ENCODE data around the gene RAD51B.

The RAD51B gene

DNA sequence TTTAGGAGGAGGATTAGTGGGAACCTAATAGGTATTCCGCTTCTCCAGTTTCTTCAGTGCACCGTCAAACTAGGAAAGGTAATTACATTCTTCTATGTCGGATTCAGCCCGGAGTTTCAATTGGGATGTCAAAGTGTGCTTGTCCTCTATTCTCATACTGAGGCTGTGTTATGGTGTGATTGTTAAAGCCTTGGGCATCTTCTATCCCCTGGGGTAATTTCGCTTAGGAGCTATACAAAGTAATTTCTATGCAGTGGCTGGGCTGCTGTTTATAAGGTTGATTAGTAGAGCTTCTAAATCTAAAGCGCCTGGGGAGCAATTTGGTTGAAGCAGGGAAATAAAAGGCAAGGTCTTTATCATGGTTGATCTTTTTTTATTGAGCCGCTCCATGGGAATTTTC is 573.7 kb downstream of the RAD51B start:
- no peak for TF ChIP-seq CTCF (IDR thresholded peaks at IDR 0.05)
- Histone ChIP-seq H3K79me2 (no peaks in the 10 kb centered on the region), H3K4me1 (peaks cover 21% of the 10 kb centered on the region), H3K9ac (no peak overlapping the region), H3K27me3 (ENCODE audit: control insufficient read depth, insufficient read depth, low read length) (no peaks in the 10 kb centered on the region), H3K9me3 (ENCODE audit: control insufficient read depth, low read length) (no peaks in the 10 kb centered on the region), H3K36me3 (ENCODE audit: control insufficient read depth, insufficient read depth, low read length) (no peaks in the 10 kb centered on the region), H2AFZ (no peak overlapping the region), H3K27ac (peak overlapping the region; percentile 26), H3K4me2 (ENCODE audit: low read length) (no peak overlapping the region), H3K4me3 (ENCODE audit: low read depth, low read length) (no peak overlapping the region)

- Histone ChIP-seq H3K27me3 (ENCODE audit: control insufficient read depth, insufficient read depth, low read length) (no peaks in the 10 kb centered on the region), H3K9me3 (ENCODE audit: control insufficient read depth, low read length) (no peaks in the 10 kb centered on the region), H3K4me1 (peaks cover 21% of the 10 kb centered on the region), H3K4me3 (ENCODE audit: low read depth, low read length) (no peak overlapping the region), H3K4me2 (ENCODE audit: low read length) (no peak overlapping the region), H3K79me2 (no peaks in the 10 kb centered on the region), H3K9ac (no peak overlapping the region), H2AFZ (no peak overlapping the region), H3K36me3 (ENCODE audit: control insufficient read depth, insufficient read depth, low read length) (no peaks in the 10 kb centered on the region), H3K27ac (no peak overlapping the region)
- no peak for TF ChIP-seq CTCF (IDR thresholded peaks at IDR 0.05)
Observed at GRCh38 chr14:68394118-68394763, 574.7 kb downstream of the RAD51B start.

- Histone ChIP-seq H3K4me1 (peaks cover 21% of the 10 kb centered on the region), H3K79me2 (no peaks in the 10 kb centered on the region), H3K36me3 (ENCODE audit: control insufficient read depth, insufficient read depth, low read length) (no peaks in the 10 kb centered on the region), H2AFZ (no peak overlapping the region), H3K27ac (no peak overlapping the region), H3K4me3 (ENCODE audit: low read depth, low read length) (no peak overlapping the region), H3K9me3 (ENCODE audit: control insufficient read depth, low read length) (no peaks in the 10 kb centered on the region), H3K4me2 (ENCODE audit: low read length) (no peak overlapping the region), H3K9ac (no peak overlapping the region), H3K27me3 (ENCODE audit: control insufficient read depth, insufficient read depth, low read length) (no peaks in the 10 kb centered on the region)
- TF ChIP-seq CTCF (IDR thresholded peaks at IDR 0.05) = no peak
Observed at GRCh38 chr14:68394764-68395143, 575.2 kb downstream of the RAD51B start.

- peaks cover 21% of the 10 kb centered on the region for H3K4me1 ChIP-seq
- H3K27ac ChIP-seq = no peak overlapping the region
- no peak overlapping the region for H2AFZ ChIP-seq
- H3K4me2 ChIP-seq (ENCODE audit: low read length) = no peak overlapping the region
- no peak overlapping the region for H3K4me3 ChIP-seq (ENCODE audit: low read depth, low read length)
- H3K9ac ChIP-seq = no peak overlapping the region
- TF ChIP-seq CTCF (IDR thresholded peaks at IDR 0.05) = no peak
- no peaks in the 10 kb centered on the region for H3K79me2 ChIP-seq
- no peaks in the 10 kb centered on the region for H3K36me3 ChIP-seq (ENCODE audit: control insufficient read depth, insufficient read depth, low read length)
- no peaks in the 10 kb centered on the region for H3K9me3 ChIP-seq (ENCODE audit: control insufficient read depth, low read length)
- no peaks in the 10 kb centered on the region for H3K27me3 ChIP-seq (ENCODE audit: control insufficient read depth, insufficient read depth, low read length)
Observed at GRCh38 chr14:68395604-68396003, 576.0 kb downstream of the RAD51B start.

DNA sequence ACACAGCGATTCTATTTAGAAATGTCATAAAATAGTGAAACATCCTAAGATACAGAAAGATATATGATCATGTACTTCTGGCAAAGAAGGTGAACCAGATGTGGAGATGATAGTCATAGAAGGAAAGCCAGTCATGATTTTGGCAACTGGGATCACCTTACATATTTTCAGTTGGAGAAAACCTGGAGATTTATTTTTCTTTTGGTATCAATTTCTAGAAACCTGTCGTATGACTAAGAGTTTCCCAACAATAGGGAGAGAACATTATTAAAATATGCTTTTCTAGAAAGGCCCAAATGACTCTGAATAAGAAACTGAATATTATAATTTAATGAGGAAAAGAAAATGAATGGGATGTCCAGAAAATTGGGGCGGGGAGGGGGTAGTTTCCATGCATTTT is 576.9 kb downstream of the RAD51B start:
- no peaks in the 10 kb centered on the region for H3K36me3 ChIP-seq (ENCODE audit: control insufficient read depth, insufficient read depth, low read length)
- no peaks in the 10 kb centered on the region for H3K9me3 ChIP-seq (ENCODE audit: control insufficient read depth, low read length)
- no peak overlapping the region for H3K27ac ChIP-seq
- H2AFZ ChIP-seq = no peak overlapping the region
- H3K4me1 ChIP-seq = peaks cover 21% of the 10 kb centered on the region
- no peaks in the 10 kb centered on the region for H3K79me2 ChIP-seq
- TF ChIP-seq CTCF (IDR thresholded peaks at IDR 0.05) = no peak
- H3K27me3 ChIP-seq (ENCODE audit: control insufficient read depth, insufficient read depth, low read length) = no peaks in the 10 kb centered on the region
- no peak overlapping the region for H3K9ac ChIP-seq
- no peak overlapping the region for H3K4me3 ChIP-seq (ENCODE audit: low read depth, low read length)
- H3K4me2 ChIP-seq (ENCODE audit: low read length) = no peak overlapping the region

Data from parathyroid adenoma (tissue), 2 donors.